GM19099 (cell line): ENCODE results near the gene KHDC3L.

ENCODE experiments used
- POLR2A ChIP-seq: IDR thresholded peaks from 3 replicates; pipeline ENCODE4 v1.6.1; 2011; ENCODE audit warnings: low read depth; ENCODE audit not compliant: insufficient read length; ENCODE audit errors: extremely low read depth

KHDC3L gene

DNA sequence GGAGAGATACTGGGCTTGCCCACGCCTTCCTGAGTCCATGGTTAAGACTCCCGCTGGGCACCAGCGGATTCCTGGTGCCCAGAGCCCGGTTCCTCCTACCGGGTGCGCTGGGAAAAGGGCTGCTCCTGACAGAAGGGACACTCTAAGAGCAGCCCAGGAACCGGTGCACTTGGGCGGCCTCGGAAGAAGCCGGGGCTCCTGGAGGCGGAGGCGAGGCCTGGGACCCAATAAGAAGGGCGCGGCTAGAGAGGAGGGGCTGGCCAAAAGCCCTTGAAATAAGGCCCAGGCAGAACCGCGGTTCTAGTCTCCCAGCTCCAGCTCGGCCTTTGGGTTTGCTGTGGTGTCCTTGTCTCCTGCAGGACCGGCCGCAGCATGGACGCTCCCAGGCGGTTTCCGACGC is at the start of gene KHDC3L:
TSS of gene KHDC3L (plus strand) at position 301 of the 400 bp plus-strand sequence. CDS start at position 373, 72 bp downstream.
- TF ChIP-seq POLR2A: no peak

GRCh38 chr6:73314577-73315492 is 47.6 kb upstream of the KHDC3L start:
- TF ChIP-seq POLR2A: no peak

- TF ChIP-seq POLR2A: no peak
These were observed 39.1 kb upstream of the KHDC3L start for GRCh38 chr6:73323323-73323722.

GRCh38 chr6:73325656-73326055 is 36.8 kb upstream of the KHDC3L start:
- TF ChIP-seq POLR2A: no peak

GRCh38 chr6:73328790-73329189 is 33.7 kb upstream of the KHDC3L start:
- no peak for TF ChIP-seq POLR2A

- TF ChIP-seq POLR2A: no peak
These were observed 33.3 kb upstream of the KHDC3L start for GRCh38 chr6:73329201-73329600.

GRCh38 chr6:73339340-73339739 is 23.1 kb upstream of the KHDC3L start:
- TF ChIP-seq POLR2A: no peak

- TF ChIP-seq POLR2A: no peak
These were observed 22.4 kb upstream of the KHDC3L start for GRCh38 chr6:73340048-73340447.

DNA sequence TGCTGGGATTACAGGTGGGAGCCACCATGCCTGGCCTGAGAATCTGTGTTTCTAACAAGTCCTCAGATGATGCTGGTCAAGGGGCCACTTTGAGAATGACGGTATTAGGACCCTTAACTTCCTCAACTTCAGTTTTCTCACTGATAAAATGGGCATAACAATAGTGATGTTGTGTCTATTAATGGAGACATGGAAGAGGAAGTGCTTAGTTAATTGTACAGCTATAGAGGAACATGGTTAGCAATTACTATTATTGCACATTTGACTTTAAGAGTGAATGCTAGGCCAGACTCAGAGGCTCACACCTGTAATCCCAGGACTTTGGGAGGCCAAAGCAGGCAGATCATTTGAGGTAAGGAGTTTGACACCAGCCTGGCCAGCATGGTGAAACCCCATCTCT is 21.1 kb upstream of the KHDC3L start:
- no peak for TF ChIP-seq POLR2A

GRCh38 chr6:73342174-73342573 is 20.3 kb upstream of the KHDC3L start:
- TF ChIP-seq POLR2A: no peak

DNA sequence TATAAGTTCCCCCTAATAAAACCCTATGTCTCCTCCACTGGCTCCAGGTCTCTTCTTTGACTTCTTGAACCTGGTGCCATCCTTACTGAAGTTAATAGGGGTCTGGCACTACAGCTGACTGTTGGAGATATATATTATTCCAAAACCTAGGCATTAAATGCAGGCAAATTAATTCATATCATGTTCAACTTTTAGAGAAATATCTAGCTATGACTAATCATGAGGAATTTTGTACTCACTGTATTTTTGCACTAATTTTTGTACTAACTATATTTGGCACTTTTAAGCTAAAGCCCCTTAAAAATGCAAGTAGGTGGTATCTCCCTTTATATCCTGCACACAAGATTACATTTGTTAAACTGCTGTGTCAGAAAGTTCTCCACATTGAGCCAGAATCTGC is 19.3 kb upstream of the KHDC3L start:
- TF ChIP-seq POLR2A: no peak

- TF ChIP-seq POLR2A: no peak
These were observed 13.8 kb upstream of the KHDC3L start for GRCh38 chr6:73348550-73349204.

DNA sequence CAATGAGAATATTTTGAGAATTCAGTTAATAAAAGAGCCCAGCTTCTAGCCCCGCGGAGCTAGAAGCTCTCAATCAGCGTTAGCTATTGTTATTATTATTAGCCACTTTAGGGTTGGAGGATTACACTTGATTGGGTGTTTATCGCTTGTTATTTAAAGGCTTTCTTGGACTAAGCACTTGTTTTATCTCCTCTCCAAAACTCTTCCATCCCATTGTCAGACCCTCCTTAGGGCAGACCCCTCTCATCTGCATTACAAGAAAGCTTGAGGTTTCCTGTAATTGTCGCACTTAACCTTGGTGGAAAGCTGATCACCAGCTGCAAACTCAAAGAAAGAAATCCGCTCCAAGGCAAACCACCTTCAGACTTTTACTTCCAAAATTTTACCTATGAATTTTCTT is 13.1 kb upstream of the KHDC3L start:
- TF ChIP-seq POLR2A: no peak

- TF ChIP-seq POLR2A: no peak
These were observed 8.5 kb upstream of the KHDC3L start, which contains the start of gene DPPA5 for GRCh38 chr6:73353636-73354593. Gene DPPA5, minus strand, starts transcription at chr6:73354276. Its CDS starts 51 bp downstream, at chr6:73354225.
